ENCODE data around the gene MAS1.
"Not testable (repeated sequence)": the region's sequence is repeated elsewhere in the genome, so short reads cannot be mapped to it uniquely, and the experiment has no call there.

The MAS1 gene

GRCh38 chr6:159890792-159891191, at the start of gene MAS1:
Gene MAS1, plus strand, starts transcription at chr6:159890988. Its CDS starts 15,968 bp downstream, at chr6:159906956.
- DNase-seq (ENCODE audit: low read depth in 3 of 3) = no peak

GRCh38 chr6:159842035-159842434, 48.8 kb upstream of the MAS1 start:
- DNase-seq (ENCODE audit: low read depth in 3 of 3) = no peak

- no peak for DNase-seq (ENCODE audit: low read depth in 3 of 3)
These were observed 45.8 kb upstream of the MAS1 start for GRCh38 chr6:159844737-159845645.

GRCh38 chr6:159848552-159848951, 42.2 kb upstream of the MAS1 start:
- not testable (repeated sequence) for DNase-seq (ENCODE audit: low read depth in 3 of 3)

GRCh38 chr6:159849851-159850250, 40.9 kb upstream of the MAS1 start:
- not testable (repeated sequence) for DNase-seq (ENCODE audit: low read depth in 3 of 3)

- no peak for DNase-seq (ENCODE audit: low read depth in 3 of 3)
These were observed 37.9 kb upstream of the MAS1 start for GRCh38 chr6:159852877-159853276.

GRCh38 chr6:159853754-159854153, 37.0 kb upstream of the MAS1 start:
- DNase-seq (ENCODE audit: low read depth in 3 of 3) = no peak

GRCh38 chr6:159854959-159855358, 35.8 kb upstream of the MAS1 start:
- no peak for DNase-seq (ENCODE audit: low read depth in 3 of 3)

GRCh38 chr6:159858259-159858658, 32.5 kb upstream of the MAS1 start:
- DNase-seq (ENCODE audit: low read depth in 3 of 3) = no peak

GRCh38 chr6:159860482-159860881, 30.3 kb upstream of the MAS1 start:
- no peak for DNase-seq (ENCODE audit: low read depth in 3 of 3)

- DNase-seq (ENCODE audit: low read depth in 3 of 3) = no peak
These were observed 28.7 kb upstream of the MAS1 start for GRCh38 chr6:159862103-159862502.

GRCh38 chr6:159863341-159863740, 27.4 kb upstream of the MAS1 start:
- DNase-seq (ENCODE audit: low read depth in 3 of 3) = not testable (repeated sequence)

GRCh38 chr6:159865226-159865920, 25.4 kb upstream of the MAS1 start:
- DNase-seq (ENCODE audit: low read depth in 3 of 3) = no peak

- no peak for DNase-seq (ENCODE audit: low read depth in 3 of 3)
These were observed 24.2 kb upstream of the MAS1 start for GRCh38 chr6:159866286-159867247.

GRCh38 chr6:159871241-159871640, 19.5 kb upstream of the MAS1 start:
- DNase-seq (ENCODE audit: low read depth in 3 of 3) = no peak

- no peak for DNase-seq (ENCODE audit: low read depth in 3 of 3)
These were observed 18.9 kb upstream of the MAS1 start for GRCh38 chr6:159871906-159872305.

- DNase-seq (ENCODE audit: low read depth in 3 of 3) = no peak
These were observed 16.4 kb upstream of the MAS1 start for GRCh38 chr6:159874435-159874834.

GRCh38 chr6:159875194-159875593, 15.6 kb upstream of the MAS1 start:
- no peak for DNase-seq (ENCODE audit: low read depth in 3 of 3)

GRCh38 chr6:159876242-159876641, 14.5 kb upstream of the MAS1 start:
- no peak for DNase-seq (ENCODE audit: low read depth in 3 of 3)

- DNase-seq (ENCODE audit: low read depth in 3 of 3) = no peak
These were observed 13.5 kb upstream of the MAS1 start for GRCh38 chr6:159877256-159877808.

GRCh38 chr6:159878341-159878740, 12.4 kb upstream of the MAS1 start:
- no peak for DNase-seq (ENCODE audit: low read depth in 3 of 3)

All from stimulated activated CD4-positive, alpha-beta T cell treated with anti-CD3 and anti-CD28 coated beads, TNF-alpha, amount 100 ng/mL, for 4 hours (primary cell).